GM10266 (cell line): Measurements from ENCODE around the gene MYH9.

Experiments used
- DNase-seq: peaks from one replicate; pipeline ENCODE4 v3.0.0; 2012; ENCODE audit errors: extremely low spot score
- TF ChIP-seq, protein P1 (sequence below): IDR thresholded peaks from 2 replicates; pipeline ENCODE4 v1.5.1; 2012; ENCODE audit warnings: mild to moderate bottlenecking, low read depth; ENCODE audit not compliant: control insufficient read depth, insufficient read depth; ENCODE audit errors: missing control alignments

MYH9 gene

DNA sequence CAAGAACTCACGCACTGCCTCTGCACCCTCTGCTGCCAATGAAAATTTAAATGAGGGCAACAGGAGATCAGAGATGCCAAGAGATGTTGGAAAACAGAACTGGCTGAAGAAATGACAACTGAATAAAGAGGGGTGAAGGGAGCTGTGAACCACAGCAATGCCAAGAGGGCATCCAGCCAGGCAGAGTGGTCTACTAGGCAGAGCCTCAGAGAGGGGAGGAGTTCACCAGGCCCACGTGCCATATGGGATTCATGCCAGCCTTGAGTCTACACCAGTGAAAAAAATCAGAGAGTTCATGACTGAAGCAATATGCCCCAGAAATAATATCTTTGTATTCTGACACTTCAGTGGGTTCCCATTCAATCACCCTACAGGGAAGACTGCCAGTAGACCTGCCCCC is 152.8 kb downstream of the MYH9 start:
- TF ChIP-seq, protein P1, sequence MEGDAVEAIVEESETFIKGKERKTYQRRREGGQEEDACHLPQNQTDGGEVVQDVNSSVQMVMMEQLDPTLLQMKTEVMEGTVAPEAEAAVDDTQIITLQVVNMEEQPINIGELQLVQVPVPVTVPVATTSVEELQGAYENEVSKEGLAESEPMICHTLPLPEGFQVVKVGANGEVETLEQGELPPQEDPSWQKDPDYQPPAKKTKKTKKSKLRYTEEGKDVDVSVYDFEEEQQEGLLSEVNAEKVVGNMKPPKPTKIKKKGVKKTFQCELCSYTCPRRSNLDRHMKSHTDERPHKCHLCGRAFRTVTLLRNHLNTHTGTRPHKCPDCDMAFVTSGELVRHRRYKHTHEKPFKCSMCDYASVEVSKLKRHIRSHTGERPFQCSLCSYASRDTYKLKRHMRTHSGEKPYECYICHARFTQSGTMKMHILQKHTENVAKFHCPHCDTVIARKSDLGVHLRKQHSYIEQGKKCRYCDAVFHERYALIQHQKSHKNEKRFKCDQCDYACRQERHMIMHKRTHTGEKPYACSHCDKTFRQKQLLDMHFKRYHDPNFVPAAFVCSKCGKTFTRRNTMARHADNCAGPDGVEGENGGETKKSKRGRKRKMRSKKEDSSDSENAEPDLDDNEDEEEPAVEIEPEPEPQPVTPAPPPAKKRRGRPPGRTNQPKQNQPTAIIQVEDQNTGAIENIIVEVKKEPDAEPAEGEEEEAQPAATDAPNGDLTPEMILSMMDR = no peak
- no peak for DNase-seq

DNA sequence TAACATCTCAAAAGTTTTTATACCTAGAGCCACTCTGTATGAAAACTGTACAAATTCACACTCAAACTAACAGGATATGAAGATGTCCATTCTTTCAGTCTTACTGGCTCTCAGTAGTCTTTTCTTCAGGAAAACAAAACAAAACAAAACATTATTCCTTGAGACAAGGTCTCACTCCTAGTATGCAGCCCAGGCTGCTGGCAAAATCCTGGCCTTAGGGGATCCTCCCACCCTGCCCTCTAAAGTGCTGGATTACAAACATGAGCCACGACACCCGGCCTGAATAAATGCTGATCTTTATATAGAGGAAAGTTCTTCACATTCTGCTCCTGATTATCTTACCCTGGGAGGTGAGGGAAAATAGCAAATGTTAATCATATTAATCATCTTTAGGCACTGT is 153.6 kb downstream of the MYH9 start:
- TF ChIP-seq, protein P1 = no peak
- DNase-seq = no peak

DNA sequence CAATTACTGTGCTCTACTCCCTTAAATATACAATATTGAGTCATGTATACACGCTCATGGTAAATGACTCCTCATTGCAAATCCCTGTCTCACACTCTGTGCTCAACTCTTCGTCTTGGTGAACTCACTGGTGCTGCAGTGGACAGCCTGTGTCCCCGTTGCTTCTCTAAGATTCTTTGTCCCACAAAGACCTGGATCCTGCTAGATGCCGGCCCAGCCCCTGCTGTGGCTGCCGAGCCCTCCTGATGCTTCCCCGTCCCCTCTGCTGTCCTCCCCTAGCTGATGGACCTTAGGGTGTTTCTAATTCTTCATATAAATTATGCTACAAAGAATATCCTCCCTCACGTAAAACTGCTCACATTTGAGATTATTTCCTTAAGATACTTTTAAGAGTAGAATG is 154.0 kb downstream of the MYH9 start:
- no peak for DNase-seq
- TF ChIP-seq, protein P1 = no peak

DNA sequence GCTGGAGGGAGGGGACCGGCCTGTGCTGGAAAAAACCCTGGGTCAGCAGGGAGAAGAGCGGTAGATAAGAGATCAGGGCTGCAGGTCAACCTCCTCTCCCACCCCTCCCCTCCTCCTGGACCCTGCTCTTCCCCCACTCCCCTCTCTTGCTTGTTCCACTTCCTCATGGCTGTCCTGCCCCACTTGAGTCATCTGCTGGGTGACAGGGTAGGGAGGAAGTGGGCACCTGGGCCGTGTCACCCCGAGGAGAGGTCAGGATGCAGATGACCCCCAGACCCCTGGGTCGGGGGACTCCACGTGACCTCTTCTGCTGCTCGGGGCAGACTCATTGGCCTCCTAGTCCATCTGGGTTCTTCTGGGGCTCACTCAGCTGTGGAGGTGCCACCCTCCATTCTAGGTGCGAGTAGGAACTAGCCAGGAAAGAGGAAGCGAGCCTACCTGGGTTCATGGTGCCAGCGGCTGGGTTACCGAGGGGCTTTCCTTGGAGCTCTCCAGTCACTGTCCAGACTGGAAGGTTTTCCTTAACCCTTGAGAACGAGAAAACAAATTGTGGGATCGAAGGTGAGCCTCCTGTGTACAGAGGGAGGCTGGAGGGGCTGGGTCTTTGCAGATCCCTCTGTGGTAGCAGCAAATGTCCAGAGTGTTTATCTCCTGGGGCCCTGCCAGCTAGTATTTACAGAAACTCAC is 154.9 kb downstream of the MYH9 start:
- TF ChIP-seq, protein P1 = no peak
- no peak for DNase-seq
